Measurements from ENCODE around the gene NDUFB8.

NDUFB8 gene

GRCh38 chr10:100485801-100486495 is 43.7 kb downstream of the NDUFB8 start:
- Histone ChIP-seq H3K9me3 (ENCODE audit: control insufficient read depth, insufficient read depth, low read depth, low read length) (no peaks in the 10 kb centered on the region), H3K36me3 (ENCODE audit: control insufficient read depth in 2 of 2, insufficient read depth in 1 of 2, low read length in 2 of 2) (peaks cover 0 to 56% of the 10 kb centered on the region in 2 experiments; a peak in 1 of 3 replicates), H3K4me1 (ENCODE audit: control insufficient read depth, insufficient read depth, low read length) (no peaks in the 10 kb centered on the region), H3K27ac (ENCODE audit: extremely low read depth, low read depth, low read length) (no peak overlapping the region), H3K4me3 (ENCODE audit: low read depth, low read length) (no peak overlapping the region)
- TF ChIP-seq ZNF138 (tag by site-specific recombination; IDR thresholded peaks at IDR 0.05; ENCODE audit: borderline replicate concordance) = no peak
- no peak for TF ChIP-seq ZNF837 (tag by site-specific recombination; IDR thresholded peaks at IDR 0.05)
- no peak for TF ChIP-seq ZNF777 (tag by site-specific recombination; IDR thresholded peaks at IDR 0.05; ENCODE audit: borderline replicate concordance)
- no peak for TF ChIP-seq ZBTB49 (tag by site-specific recombination; IDR thresholded peaks at IDR 0.05; ENCODE audit: low read depth)
- TF ChIP-seq ZNF26 (tag by site-specific recombination; IDR thresholded peaks at IDR 0.05) = no peak
- TF ChIP-seq ZNF335 (tag by site-specific recombination; conservative IDR thresholded peaks at IDR 0.05) = no peak
- no peak for TF ChIP-seq ZNF785 (tag by site-specific recombination; IDR thresholded peaks at IDR 0.05)
- no peak for TF ChIP-seq WT1 (tag by site-specific recombination; IDR thresholded peaks at IDR 0.05)
- TF ChIP-seq ZNF692 (tag by site-specific recombination; IDR thresholded peaks at IDR 0.05) = no peak
- no peak for TF ChIP-seq GLIS2 (tag by site-specific recombination; IDR thresholded peaks at IDR 0.05)
- TF ChIP-seq ZNF677 (tag by site-specific recombination; IDR thresholded peaks at IDR 0.05) = no peak
- TF ChIP-seq, protein P1, sequence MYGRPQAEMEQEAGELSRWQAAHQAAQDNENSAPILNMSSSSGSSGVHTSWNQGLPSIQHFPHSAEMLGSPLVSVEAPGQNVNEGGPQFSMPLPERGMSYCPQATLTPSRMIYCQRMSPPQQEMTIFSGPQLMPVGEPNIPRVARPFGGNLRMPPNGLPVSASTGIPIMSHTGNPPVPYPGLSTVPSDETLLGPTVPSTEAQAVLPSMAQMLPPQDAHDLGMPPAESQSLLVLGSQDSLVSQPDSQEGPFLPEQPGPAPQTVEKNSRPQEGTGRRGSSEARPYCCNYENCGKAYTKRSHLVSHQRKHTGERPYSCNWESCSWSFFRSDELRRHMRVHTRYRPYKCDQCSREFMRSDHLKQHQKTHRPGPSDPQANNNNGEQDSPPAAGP (tag by site-specific recombination; IDR thresholded peaks at IDR 0.05) = no peak
- TF ChIP-seq, protein P2, sequence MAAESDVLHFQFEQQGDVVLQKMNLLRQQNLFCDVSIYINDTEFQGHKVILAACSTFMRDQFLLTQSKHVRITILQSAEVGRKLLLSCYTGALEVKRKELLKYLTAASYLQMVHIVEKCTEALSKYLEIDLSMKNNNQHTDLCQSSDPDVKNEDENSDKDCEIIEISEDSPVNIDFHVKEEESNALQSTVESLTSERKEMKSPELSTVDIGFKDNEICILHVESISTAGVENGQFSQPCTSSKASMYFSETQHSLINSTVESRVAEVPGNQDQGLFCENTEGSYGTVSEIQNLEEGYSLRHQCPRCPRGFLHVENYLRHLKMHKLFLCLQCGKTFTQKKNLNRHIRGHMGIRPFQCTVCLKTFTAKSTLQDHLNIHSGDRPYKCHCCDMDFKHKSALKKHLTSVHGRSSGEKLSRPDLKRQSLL (tag by site-specific recombination; IDR thresholded peaks at IDR 0.05) = no peak
- no peak for TF ChIP-seq ZNF473 (tag by site-specific recombination; IDR thresholded peaks at IDR 0.05)
- TF ChIP-seq ZBTB11 (tag by site-specific recombination; conservative IDR thresholded peaks at IDR 0.05; ENCODE audit: low read depth) = no peak
- TF ChIP-seq ZNF16 (tag by site-specific recombination; IDR thresholded peaks at IDR 0.05; ENCODE audit: low read depth) = no peak
- CTCF ChIA-PET = interaction anchor here (0.6 to 3.9 kb wide), 7 partner anchors 11 to 121 kb away, joined by 3 to 19 read pairs (median 4); no protein-coding TSS in a partner anchor
- POLR2A ChIA-PET = no interaction called here
